MG63 (cell line): ENCODE results near the gene HSPA4L. TPM values are rescaled to one million over a fixed set of nuclear protein-coding genes. Genes with fewer than 3 reads are reported as not detected.

Experiments
- DNase-seq: peaks from one replicate; pipeline ENCODE4 v3.0.0-alpha.2; 2020
- H3K27me3 ChIP-seq: fragments of 250-450 bp; sonication (Bioruptor Pico); 2 replicates; pipeline ENCODE4 v1.5.1; 2020; ENCODE audit warnings: mild to moderate bottlenecking, moderate library complexity
- H3K36me3 ChIP-seq: fragments of 250-450 bp; sonication (Bioruptor Pico); 2 replicates; pipeline ENCODE4 v1.5.1; 2020; ENCODE audit warnings: mild to moderate bottlenecking, moderate library complexity
- H3K4me3 ChIP-seq: fragments of 250-450 bp; sonication (Bioruptor Pico); 2 replicates; pipeline ENCODE4 v1.5.1; 2020; ENCODE audit warnings: mild to moderate bottlenecking, moderate library complexity
- H3K9me3 ChIP-seq: fragments of 250-450 bp; sonication (Bioruptor Pico); 2 replicates; pipeline ENCODE4 v1.5.1; 2020; ENCODE audit warnings: mild to moderate bottlenecking, moderate library complexity
- total RNA-seq: library from RNA; depleted of rRNA; stranded (reverse); fragments of >200 nt; shearing (Covaris generic); gene quantifications from 2 replicates; pipeline ENCODE4 v1.2.3, GENCODE V29; 2014; ENCODE audit warnings: low replicate concordance

HSPA4L gene
- total RNA-seq, 1 experiment from 2014 or later: 3.9 TPM

DNA sequence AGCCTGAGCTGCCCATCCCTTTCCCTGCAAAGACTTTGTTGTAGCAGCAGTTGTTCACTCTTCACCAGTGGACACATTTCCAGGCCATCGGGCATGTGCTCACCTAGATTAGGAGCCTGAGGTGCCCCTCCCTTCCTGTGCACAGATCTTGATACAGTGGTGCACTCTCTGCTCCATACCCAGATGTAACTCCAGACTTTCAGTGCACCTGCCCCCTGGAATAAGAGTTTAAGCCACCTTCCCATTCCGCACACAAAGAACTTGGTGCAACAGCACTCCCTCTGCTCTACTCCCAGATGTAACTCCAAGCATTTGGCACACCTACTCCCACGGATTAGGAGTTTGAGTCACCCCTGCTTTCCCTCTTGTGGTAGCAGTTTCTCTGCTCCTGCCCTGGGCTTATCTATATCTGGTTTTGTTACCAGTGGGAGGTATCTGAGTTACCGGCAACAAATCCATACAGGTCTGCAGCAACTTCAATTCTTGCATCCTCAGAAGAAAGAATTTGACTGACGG lies 62.5 kb downstream of the HSPA4L start:
- no peak overlapping the region for H3K4me3 ChIP-seq
- no peaks in the 10 kb centered on the region for H3K36me3 ChIP-seq
- H3K27me3 ChIP-seq: no peaks in the 10 kb centered on the region
- DNase-seq: peak; percentile 7
- H3K9me3 ChIP-seq: no peaks in the 10 kb centered on the region; the same call in 1 of the 2 replicates

DNA sequence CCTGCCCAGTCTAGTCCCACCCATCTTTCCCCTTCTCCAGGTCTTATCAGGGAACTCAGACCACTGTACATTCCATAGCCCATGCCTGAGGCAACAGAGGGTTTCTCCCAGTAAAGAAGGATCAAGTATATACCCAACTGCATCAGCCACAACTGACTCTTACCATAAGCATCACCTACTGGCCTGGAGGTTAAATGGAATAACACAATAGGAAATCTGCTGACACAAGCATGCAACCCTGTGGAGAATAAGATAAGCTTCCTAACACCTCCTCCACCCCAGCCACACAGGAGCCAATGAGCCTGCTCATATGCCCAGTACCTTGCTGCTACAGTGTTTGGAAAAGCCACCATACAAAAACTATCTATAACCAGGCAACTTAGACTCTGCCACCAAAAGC lies 63.9 kb downstream of the HSPA4L start:
- DNase-seq: no peak
- peaks cover 1% of the 10 kb centered on the region for H3K9me3 ChIP-seq
- no peaks in the 10 kb centered on the region for H3K36me3 ChIP-seq
- H3K4me3 ChIP-seq: no peak overlapping the region
- H3K27me3 ChIP-seq: no peaks in the 10 kb centered on the region

DNA sequence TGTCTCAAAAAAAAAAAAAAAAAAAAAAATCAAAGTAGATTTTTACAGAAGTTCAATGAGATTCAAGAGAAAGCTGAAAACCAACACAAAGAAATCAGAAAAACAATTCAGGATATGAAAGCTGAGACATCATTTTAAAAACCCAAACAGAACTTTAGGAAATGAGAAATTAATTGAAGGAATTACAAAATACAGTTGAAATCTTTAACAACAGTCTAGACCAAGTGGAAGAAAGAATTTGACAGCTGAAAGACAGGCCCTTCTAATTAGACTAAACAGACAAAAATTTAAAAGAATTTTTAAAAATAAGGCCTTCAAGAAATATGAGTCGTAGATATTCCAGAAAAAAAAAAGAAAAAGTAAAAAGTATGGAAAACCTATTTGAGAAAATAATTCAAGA lies 64.6 kb downstream of the HSPA4L start:
- DNase-seq: no peak
- Histone ChIP-seq H3K36me3 (no peaks in the 10 kb centered on the region), H3K4me3 (no peak overlapping the region), H3K27me3 (no peaks in the 10 kb centered on the region), H3K9me3 (peaks cover 4% of the 10 kb centered on the region)

DNA sequence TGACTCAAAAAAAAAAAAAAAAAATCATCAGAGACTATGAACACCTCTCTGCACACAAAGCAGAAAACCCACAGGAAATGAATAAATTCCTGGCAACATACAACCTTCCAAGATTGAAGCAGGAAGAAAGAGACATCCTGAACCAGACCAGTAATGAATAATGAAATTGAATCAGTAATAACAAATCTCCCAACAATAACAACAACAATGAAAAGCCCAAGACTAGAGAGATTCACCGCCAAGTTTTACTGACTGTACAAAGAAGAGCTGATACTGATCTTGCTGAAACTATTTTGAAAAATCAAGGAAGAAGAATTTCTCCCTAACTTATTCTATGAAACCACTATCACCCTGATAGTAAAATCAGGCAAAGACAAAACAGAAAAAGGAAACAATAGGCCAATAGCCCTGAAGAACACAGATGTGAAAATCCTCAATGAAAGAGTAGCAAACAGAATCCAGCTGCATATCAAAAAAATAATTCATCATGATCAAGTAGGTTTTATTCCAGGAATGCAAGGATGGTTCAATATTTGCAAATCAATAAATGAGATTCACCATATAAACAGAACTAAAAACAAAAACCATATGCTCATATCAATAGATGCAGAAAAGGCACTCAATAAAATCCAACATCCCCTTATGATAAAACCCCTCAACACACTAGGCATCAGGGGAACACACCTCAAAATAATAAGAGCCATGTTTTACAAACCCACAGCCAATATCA lies 67.5 kb downstream of the HSPA4L start:
- Histone ChIP-seq H3K27me3 (no peaks in the 10 kb centered on the region), H3K9me3 (peaks cover 6% of the 10 kb centered on the region), H3K4me3 (no peak overlapping the region), H3K36me3 (no peaks in the 10 kb centered on the region)
- no peak for DNase-seq

DNA sequence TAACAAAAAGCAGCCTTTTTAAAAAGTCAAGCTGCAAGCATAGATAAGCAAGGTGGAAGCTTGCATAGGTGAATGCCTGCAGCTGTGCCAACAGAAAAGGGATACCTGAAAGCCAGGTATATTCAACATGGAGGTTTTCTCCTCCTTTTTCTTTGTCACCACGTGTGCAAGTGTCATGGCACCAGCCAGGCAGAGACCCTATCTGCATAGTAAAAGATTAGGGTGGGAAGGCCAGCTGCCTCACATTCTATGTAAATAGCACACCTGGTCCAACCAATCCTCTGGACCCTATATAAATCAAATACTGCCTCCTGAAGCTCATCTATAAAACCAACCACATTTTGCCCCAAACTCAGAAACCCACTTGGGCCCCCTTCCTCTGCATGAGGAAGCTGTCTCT lies 70.5 kb downstream of the HSPA4L start:
- H3K27me3 ChIP-seq: no peaks in the 10 kb centered on the region
- H3K36me3 ChIP-seq: no peaks in the 10 kb centered on the region
- no peak overlapping the region for H3K4me3 ChIP-seq
- peaks cover 6% of the 10 kb centered on the region for H3K9me3 ChIP-seq
- DNase-seq: no peak

DNA sequence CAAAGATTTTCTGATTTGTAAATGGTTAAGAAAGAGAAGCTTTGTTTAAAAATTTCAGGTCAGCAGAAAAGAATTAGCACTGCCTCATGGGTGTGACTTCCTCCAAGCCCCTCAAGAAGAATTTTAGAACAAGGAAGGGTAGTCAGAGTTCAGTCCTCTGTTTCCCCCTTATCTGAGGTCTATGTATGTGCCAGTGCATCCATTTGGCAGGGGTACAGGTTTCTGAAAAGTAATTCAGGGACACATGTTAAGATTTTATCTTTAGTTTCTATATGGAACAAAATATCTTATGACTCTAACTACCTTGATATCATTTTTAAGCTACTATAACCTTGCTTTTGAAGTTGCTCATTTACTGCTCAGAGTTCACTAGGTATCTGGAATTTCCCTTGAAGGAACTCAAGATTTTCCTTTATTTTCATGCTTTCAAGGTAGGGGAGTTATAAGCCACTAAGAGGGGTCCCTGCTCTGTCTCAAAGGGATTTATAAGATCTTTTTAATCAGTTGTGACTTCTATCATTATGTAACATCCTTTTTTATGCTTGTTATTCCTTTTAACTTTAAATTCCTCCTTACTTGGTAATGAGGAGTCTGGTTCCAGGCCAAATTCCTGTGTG lies 74.2 kb downstream of the HSPA4L start:
- H3K36me3 ChIP-seq: no peaks in the 10 kb centered on the region
- H3K9me3 ChIP-seq: peaks cover 6% of the 10 kb centered on the region; the same call in 1 of the 2 replicates
- no peaks in the 10 kb centered on the region for H3K27me3 ChIP-seq
- no peak overlapping the region for H3K4me3 ChIP-seq
- DNase-seq: no peak

DNA sequence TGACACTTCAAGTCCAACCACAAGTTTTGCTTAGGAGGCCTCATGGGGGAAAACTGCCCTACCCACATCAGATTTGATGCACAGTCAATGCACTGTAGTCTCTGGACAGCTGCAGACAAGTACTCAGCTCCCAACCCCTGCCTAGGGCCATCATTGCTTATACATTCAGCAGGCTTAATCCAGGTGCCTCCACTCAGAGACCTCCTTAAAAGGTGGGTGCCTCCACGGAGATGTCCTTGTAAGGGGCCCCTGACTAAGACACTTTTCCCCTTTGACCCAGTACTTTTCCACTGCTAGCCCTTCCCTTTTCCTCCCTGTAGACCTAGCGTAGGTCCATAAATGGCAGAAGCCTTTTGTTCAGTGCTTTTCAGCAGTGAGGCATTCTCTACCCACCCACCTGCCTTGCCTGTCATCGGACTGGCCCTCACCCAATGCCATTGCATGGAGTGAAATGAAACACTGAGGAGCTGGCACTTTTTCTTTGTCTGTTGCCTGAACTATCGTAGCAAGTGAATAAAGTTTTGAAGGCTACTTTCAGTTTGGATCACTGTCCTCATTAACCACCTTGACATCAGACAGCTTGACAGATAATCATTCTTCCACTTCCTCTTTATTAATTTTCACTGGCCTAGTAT lies 74.8 kb downstream of the HSPA4L start:
- Histone ChIP-seq H3K36me3 (no peaks in the 10 kb centered on the region), H3K27me3 (no peaks in the 10 kb centered on the region), H3K4me3 (no peak overlapping the region), H3K9me3 (peaks cover 2% of the 10 kb centered on the region; the same call in 1 of the 2 replicates)
- peak; percentile 15 for DNase-seq

DNA sequence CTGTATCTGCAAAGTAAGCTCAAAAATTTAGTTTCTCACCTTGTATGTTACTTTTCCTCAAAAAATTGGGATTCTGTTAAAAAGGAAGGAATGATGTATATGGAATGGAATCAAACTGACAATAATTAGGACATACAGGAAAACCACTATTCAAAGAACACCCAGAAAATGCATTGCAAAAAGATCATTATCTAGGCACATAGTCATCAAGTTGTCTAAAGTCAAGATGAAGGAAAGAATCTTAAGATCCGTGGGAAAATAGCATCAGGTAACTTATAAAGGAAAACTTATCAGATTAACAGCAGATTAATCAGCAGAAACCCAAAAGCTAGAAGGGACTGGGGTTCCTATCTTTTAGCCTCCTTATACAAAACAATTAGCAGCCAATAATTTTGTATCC lies 75.5 kb downstream of the HSPA4L start:
- Histone ChIP-seq H3K36me3 (no peaks in the 10 kb centered on the region), H3K27me3 (no peaks in the 10 kb centered on the region), H3K9me3 (peaks cover 2% of the 10 kb centered on the region; the same call in 1 of the 2 replicates), H3K4me3 (no peak overlapping the region)
- DNase-seq: no peak

DNA sequence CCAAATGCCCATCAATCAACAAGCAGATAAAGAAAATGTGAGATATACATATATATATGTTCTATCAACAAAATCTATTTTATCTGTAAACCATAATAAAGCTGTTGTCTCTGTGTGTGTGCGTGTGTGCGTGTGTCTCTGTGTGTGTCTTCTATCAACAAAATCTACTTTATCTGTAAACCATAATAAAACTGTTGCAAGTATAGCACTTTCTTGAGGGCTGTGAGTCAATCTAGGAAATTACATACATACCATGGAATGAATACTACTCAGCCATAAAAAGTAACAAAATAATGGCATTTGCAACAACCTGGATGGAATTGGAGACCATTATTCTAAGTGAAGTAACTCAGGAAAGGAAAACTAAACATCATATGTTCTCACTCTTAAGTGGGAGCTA lies 86.1 kb downstream of the HSPA4L start:
- no peak for DNase-seq
- Histone ChIP-seq H3K36me3 (no peaks in the 10 kb centered on the region), H3K4me3 (no peak overlapping the region), H3K27me3 (no peaks in the 10 kb centered on the region), H3K9me3 (no peaks in the 10 kb centered on the region)

DNA sequence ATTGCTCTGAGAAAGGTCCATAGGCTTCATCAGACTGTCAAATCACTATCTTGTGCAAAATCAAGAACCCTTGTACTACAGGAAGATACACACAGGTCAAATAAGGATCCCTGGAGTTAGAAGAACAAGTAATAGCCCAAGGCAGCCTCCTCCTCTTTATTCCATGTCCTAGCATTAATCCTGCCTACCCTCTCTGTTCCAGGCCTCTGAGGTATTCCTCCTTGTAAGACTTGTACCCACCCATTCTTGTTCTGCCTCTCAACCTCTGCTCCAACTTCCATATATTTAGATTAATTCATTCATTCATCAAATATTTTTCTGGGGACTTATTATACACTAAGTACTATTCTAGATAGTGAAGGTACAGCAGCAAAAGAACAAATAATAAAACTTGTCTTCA lies 88.2 kb downstream of the HSPA4L start:
- no peak for DNase-seq
- H3K9me3 ChIP-seq: no peaks in the 10 kb centered on the region
- H3K36me3 ChIP-seq: peaks cover under 1% of the 10 kb centered on the region; the same call in 1 of the 2 replicates
- H3K4me3 ChIP-seq: no peak overlapping the region
- no peaks in the 10 kb centered on the region for H3K27me3 ChIP-seq

DNA sequence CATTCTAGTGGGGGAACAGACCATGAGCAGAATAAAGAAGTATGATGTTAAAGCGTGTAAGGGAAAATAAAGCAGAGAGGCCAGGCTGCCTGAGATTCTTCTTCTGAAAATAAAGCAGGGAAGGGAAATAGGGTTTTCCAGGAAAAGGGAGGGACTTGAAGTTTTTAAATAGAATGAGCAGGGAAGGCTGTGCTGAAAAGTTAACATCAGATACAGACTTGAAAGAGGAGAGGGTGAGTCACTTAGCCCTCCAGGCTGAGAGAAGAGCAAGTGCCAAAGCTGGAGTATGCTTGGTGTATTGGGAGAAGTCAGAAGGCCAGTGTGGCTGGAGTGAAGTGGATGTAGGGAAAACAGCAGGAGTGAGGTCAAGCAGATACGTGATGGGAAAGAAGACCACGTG lies 88.6 kb downstream of the HSPA4L start:
- Histone ChIP-seq H3K4me3 (no peak overlapping the region), H3K36me3 (peaks cover 3% of the 10 kb centered on the region; the same call in 1 of the 2 replicates), H3K9me3 (no peaks in the 10 kb centered on the region), H3K27me3 (no peaks in the 10 kb centered on the region)
- DNase-seq: peak; percentile 77

DNA sequence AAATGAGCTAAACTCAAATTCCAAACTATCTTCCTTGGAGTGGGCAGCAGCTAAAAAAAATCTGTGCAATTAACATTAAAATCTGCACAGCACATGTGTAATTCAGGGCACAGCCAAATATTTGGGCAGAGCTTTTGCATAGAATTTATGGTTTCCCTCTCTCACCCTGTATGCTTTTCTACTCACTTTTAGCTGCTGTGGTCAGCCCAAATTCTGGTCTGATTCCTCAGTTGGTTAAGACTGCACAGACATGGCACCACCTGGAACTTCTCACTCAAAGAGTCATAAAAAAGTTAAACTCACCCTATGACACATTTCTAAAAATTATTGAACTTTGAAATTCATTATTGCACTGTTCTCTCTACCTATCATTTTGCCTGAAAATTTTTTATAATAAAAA lies 93.7 kb downstream of the HSPA4L start:
- H3K4me3 ChIP-seq: no peak overlapping the region
- DNase-seq: no peak
- peaks cover 3% of the 10 kb centered on the region; the same call in 1 of the 2 replicates for H3K36me3 ChIP-seq
- no peaks in the 10 kb centered on the region for H3K9me3 ChIP-seq
- no peaks in the 10 kb centered on the region for H3K27me3 ChIP-seq

DNA sequence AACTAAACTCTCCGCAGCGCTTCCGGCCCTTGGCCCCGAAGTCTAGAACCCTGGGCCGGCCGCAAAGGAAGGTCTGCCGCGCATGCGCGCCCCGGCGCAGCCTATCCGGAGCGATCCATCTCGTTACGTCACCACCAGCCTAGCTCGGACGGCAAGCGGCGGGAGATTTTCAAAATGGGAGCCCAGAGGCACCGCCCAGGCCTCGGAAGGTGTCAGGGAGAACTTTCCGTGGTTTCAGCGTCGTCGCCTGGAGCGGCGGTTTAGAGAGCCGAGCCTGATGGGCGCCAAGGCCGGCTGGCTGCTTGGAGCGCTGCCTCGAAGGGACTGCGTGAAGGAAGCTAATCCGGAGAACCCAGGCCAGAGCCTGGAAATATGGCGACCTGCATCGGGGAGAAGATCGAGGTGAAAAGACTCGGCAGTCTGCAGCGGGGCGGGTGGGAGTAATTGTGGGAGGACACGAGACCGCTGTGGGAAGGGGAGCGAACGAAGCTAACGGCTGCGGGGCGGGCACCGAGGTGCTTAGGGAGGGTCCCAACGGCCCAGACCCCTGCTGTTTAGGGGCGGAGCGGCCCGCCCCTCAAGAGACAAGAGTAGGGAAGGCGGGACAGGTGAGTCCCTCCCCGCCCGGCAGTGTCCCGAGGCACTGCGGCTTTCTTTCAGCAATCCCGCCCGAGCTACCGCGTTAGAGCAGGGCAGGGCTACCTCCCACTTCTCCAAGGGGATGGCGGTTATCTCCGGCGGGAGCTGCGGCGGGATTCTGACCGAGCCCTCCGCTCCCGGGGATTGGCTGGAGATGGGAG lies 98.8 kb downstream of the HSPA4L start, which contains the start of gene PLK4:
Gene PLK4 (plus strand): TSS at position 131 of the 800 bp plus-strand sequence. CDS start 242 bp downstream, at position 373.
- peaks cover 13% of the 10 kb centered on the region for H3K36me3 ChIP-seq
- H3K4me3 ChIP-seq: peak within 1 kb of the TSS; percentile 88
- no peaks in the 10 kb centered on the region for H3K9me3 ChIP-seq
- no peaks in the 10 kb centered on the region for H3K27me3 ChIP-seq
- peak; percentile 93 for DNase-seq

DNA sequence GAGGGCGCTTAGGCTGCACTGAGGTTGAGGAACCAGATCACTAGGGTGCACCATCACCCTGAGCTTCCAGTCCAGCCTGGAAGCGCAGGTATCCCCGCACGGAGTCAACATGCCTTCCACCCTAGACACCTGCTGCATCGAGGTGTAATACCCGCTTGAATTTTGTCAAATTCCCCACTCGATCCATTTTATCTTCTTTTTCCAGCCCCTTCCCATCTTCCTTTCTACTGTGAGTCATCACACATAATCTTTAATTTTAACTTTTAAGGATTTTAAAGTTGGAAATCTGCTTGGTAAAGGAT lies 99.4 kb downstream of the HSPA4L start:
- peaks cover 18% of the 10 kb centered on the region for H3K36me3 ChIP-seq
- DNase-seq: no peak
- H3K27me3 ChIP-seq: no peaks in the 10 kb centered on the region
- H3K4me3 ChIP-seq: peak overlapping the region; percentile 88
- H3K9me3 ChIP-seq: no peaks in the 10 kb centered on the region

DNA sequence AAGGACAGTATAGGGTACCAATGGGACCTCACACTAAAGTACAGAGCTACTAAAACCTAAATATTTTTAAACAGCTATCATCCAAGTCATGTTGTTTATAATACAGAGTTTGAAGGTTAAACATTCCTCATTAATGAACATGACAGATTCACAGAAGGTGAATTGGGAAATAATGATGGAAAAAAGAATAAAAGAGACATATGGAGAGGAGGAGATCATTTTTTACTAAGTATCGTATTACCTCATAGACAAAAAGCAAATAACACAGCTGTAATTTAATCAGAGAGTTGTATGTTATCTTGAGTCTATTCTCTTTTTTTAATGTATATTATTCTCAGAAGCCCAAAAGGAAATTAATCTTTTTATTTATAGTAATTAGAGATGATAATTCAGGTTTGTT lies 106.4 kb downstream of the HSPA4L start:
- Histone ChIP-seq H3K9me3 (no peaks in the 10 kb centered on the region), H3K27me3 (no peaks in the 10 kb centered on the region), H3K4me3 (no peak overlapping the region), H3K36me3 (peaks cover 54% of the 10 kb centered on the region)
- DNase-seq: no peak

DNA sequence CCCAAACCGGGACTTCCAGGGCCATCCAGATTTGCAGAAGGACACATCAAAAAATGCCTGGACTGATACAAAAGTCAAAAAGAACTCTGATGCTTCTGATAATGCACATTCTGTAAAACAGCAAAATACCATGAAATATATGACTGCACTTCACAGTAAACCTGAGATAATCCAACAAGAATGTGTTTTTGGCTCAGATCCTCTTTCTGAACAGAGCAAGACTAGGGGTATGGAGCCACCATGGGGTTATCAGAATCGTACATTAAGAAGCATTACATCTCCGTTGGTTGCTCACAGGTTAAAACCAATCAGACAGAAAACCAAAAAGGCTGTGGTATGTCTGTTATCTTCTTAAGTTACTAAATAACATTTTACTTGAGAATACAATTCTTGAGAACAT lies 107.8 kb downstream of the HSPA4L start:
- Histone ChIP-seq H3K4me3 (no peak overlapping the region), H3K36me3 (peaks cover 55% of the 10 kb centered on the region), H3K9me3 (no peaks in the 10 kb centered on the region), H3K27me3 (no peaks in the 10 kb centered on the region)
- DNase-seq: no peak
